Liver (tissue), 9 donors: ENCODE measurements around the gene SELENOS. TPM values are rescaled to one million over a fixed set of nuclear protein-coding genes. Genes with fewer than 3 reads are reported as not detected.
A peak's percentile ranks its signal among the peaks of the same experiment; 100 is the strongest.

ENCODE experiments used
- DNase-seq: peaks from one replicate; pipeline ENCODE4 v3.0.0-alpha.2; 2017; ENCODE audit warnings: low spot score
- H3K27ac ChIP-seq, 2 donors: one replicate each; pipeline ENCODE4 v1.7.0; 2013; ENCODE audit warnings: inconsistent platforms in 2 of 2, low read length in 2 of 2, control low read depth in 1 of 2, low read depth in 1 of 2, mild to moderate bottlenecking in 1 of 2
- H3K27me3 ChIP-seq, 4 donors: one replicate each; pipeline versions ENCODE4 v1.6.1 to v1.7.0; 2013; ENCODE audit warnings: low read length in 3 of 4, inconsistent platforms in 1 of 4, mild to moderate bottlenecking in 1 of 4, moderate library complexity in 1 of 4; ENCODE audit not compliant: control insufficient read depth in 4 of 4, insufficient read depth in 4 of 4
- H3K36me3 ChIP-seq, 4 donors: one replicate each; pipeline versions ENCODE4 v1.6.1 to v1.7.0; 2013; ENCODE audit warnings: low read length in 3 of 4, mild to moderate bottlenecking in 3 of 4, low read depth in 1 of 4, moderate library complexity in 1 of 4; ENCODE audit not compliant: control insufficient read depth in 4 of 4, insufficient read depth in 3 of 4
- H3K4me1 ChIP-seq, 4 donors: one replicate each; pipeline versions ENCODE4 v1.6.1 to v1.7.0; 2013; ENCODE audit warnings: low read length in 3 of 4, mild to moderate bottlenecking in 3 of 4, moderate library complexity in 1 of 4; ENCODE audit not compliant: control insufficient read depth in 4 of 4, insufficient read depth in 4 of 4
- H3K4me3 ChIP-seq, 3 donors: one replicate each; pipeline versions ENCODE4 v1.6.1 to v1.7.0; 2013; ENCODE audit warnings: low read length in 3 of 3, control low read depth in 1 of 3, low read depth in 1 of 3, mild to moderate bottlenecking in 1 of 3
- H3K9ac ChIP-seq, 2 donors: one replicate each; pipeline ENCODE4 v1.7.0; 2013; ENCODE audit warnings: low read length in 2 of 2, mild to moderate bottlenecking in 2 of 2, moderate library complexity in 2 of 2, control low read depth in 1 of 2, low read depth in 1 of 2
- H3K9me3 ChIP-seq, 4 donors: one replicate each; pipeline versions ENCODE4 v1.6.1 to v1.7.0; 2013; ENCODE audit warnings: low read length in 3 of 4; ENCODE audit not compliant: control insufficient read depth in 4 of 4
- ATF3 ChIP-seq: IDR thresholded peaks from 2 replicates; pipeline ENCODE4 v1.6.1; 2016; ENCODE audit warnings: antibody characterized with exemption
- CTCF ChIP-seq: fragments of 150-350 bp; IDR thresholded peaks from 2 replicates; pipeline ENCODE4 v1.5.1; 2017; ENCODE audit warnings: improper control_type of control experiment, low read depth, low read length; ENCODE audit not compliant: missing input control
- EGR1 ChIP-seq, 2 donors: IDR thresholded peaks; 2 replicates each; pipeline ENCODE4 v1.6.1; 2016 to 2018; ENCODE audit warnings: antibody characterized with exemption in 2 of 2, low read depth in 2 of 2
- FOXA1 ChIP-seq: IDR thresholded peaks from 2 replicates; pipeline ENCODE4 v1.6.1; 2016; ENCODE audit warnings: antibody characterized with exemption
- FOXA2 ChIP-seq: IDR thresholded peaks from 2 replicates; pipeline ENCODE4 v1.6.1; 2016; ENCODE audit warnings: antibody characterized with exemption
- GABPA ChIP-seq, 2 donors: IDR thresholded peaks in 1 of 2; conservative IDR thresholded peaks in 1 of 2; 2 replicates each; pipeline ENCODE4 v1.6.1; 2016; ENCODE audit warnings: antibody characterized with exemption in 2 of 2, mild to moderate bottlenecking in 1 of 2, moderate library complexity in 1 of 2
- HNF4A ChIP-seq, 2 donors: conservative IDR thresholded peaks; 2 replicates each; pipeline ENCODE4 v1.6.1; 2016; ENCODE audit warnings: antibody characterized with exemption in 2 of 2, mild to moderate bottlenecking in 2 of 2
- HNF4G ChIP-seq: IDR thresholded peaks from 2 replicates; pipeline ENCODE4 v1.6.1; 2016; ENCODE audit warnings: antibody characterized with exemption
- JUND ChIP-seq, 2 donors: IDR thresholded peaks; 2 replicates each; pipeline ENCODE4 v1.6.1; 2016; ENCODE audit warnings: antibody characterized with exemption in 2 of 2
- NR2F2 ChIP-seq: IDR thresholded peaks from 2 replicates; pipeline ENCODE4 v1.6.1; 2016; ENCODE audit warnings: antibody characterized with exemption
- RAD21 ChIP-seq, 2 donors: IDR thresholded peaks; 2 replicates each; pipeline ENCODE4 v1.6.1; 2016; ENCODE audit warnings: antibody characterized with exemption in 2 of 2, mild to moderate bottlenecking in 2 of 2
- REST ChIP-seq: IDR thresholded peaks from 2 replicates; pipeline ENCODE4 v1.6.1; 2016; ENCODE audit warnings: antibody characterized with exemption, mild to moderate bottlenecking
- RXRA ChIP-seq, 2 donors: IDR thresholded peaks; 2 replicates each; pipeline ENCODE4 v1.6.1; 2017 to 2018; ENCODE audit warnings: antibody characterized with exemption in 2 of 2, mild to moderate bottlenecking in 1 of 2
- SP1 ChIP-seq: IDR thresholded peaks from 2 replicates; pipeline ENCODE4 v1.6.1; 2018; ENCODE audit warnings: antibody characterized with exemption, mild to moderate bottlenecking
- TAF1 ChIP-seq: conservative IDR thresholded peaks from 2 replicates; pipeline ENCODE4 v1.6.1; 2016; ENCODE audit warnings: antibody characterized with exemption, mild to moderate bottlenecking
- YY1 ChIP-seq: IDR thresholded peaks from 2 replicates; pipeline ENCODE4 v1.6.1; 2016; ENCODE audit warnings: antibody characterized with exemption, mild to moderate bottlenecking
- ZBTB33 ChIP-seq: IDR thresholded peaks from 2 replicates; pipeline ENCODE4 v1.6.1; 2016; ENCODE audit warnings: antibody characterized with exemption
- WGBS: extraction: QIAGEN DNeasy Blood & Tissue Kit; methylation state at CpG from one replicate; pipeline ENCODE4 v1.1.7; 2013; 5-methylcytosine and 5-hydroxymethylcytosine counted together
- polyA plus RNA-seq, 2 donors: library from polyadenylated mRNA; stranded (reverse) in 1 of 2; unstranded in 1 of 2; fragments of 200-250 nt in 1 of 2; fragments of >200 nt in 1 of 2; fragmentation: Nextera tagmentation in 1 of 2; extraction: Ambion mirVana in 1 of 2; gene quantifications; one replicate each; pipeline versions ENCODE4 v1.2.1 to v1.2.3, GENCODE V29; 2013 to 2015
- total RNA-seq, 2 donors: library from RNA; depleted of rRNA; stranded (reverse); fragments of >200 nt; gene quantifications; one replicate each; pipeline ENCODE4 v1.2.3, GENCODE V29; 2014
- TF ChIP-seq, protein P1 (sequence below): IDR thresholded peaks from 2 replicates; pipeline ENCODE4 v1.6.1; 2016; ENCODE audit warnings: antibody characterized with exemption
- donor health status: healthy.
- donor health status: healthy.
- donor health status: healthy.
- donor health status: healthy.
- donor health status: healthy.

Gene SELENOS
- total and polyA plus RNA-seq, 4 donors = 25.8 to 71.1 (median 65.8) TPM

DNA sequence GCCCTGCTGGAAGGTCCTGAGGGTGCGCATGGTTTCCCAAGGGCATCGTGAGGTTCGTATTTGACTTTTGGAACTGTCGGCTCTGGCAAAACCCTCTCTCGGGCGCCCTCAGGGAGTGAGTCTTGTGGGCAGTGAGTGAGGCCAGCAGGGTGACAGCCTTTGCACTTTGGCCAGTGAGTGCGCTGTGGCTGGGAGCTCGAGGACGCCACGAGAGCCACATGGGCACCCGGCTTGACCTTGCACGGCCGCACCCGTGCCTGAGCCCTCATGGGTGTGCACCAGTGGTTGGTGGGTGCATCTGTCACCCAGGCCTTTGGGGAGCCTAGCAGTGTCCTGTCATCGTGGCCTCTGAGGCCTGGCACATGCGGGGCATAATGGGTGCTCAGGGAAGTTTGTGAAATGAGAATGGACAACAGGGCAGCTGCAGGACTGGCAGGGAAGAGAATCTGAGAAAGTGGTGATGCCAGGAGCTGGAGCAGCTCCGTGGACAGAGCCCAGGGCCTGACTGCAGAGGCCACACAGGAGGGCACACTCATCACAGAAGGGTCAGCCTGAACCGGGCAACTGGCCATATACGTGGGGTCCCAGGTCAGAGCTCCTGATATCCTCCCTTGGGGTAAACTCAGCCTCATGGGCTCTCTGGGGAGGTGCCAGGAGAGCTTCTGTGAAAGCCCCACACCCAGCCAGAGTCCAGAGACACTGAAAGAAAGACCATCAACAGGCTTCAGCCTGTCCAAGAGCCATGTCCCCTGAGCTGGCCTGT is 48.2 kb upstream of the SELENOS start (continued):
- no peak for TF ChIP-seq ZBTB33
- TF ChIP-seq FOXA2 = no peak
- no peak for TF ChIP-seq GABPA (IDR thresholded peaks at IDR 0.05 in 1 of 2, conservative IDR thresholded peaks at IDR 0.05 in 1 of 2)
- peak; percentile 88 to 92 for TF ChIP-seq RXRA (IDR thresholded peaks at IDR 0.05)
- TF ChIP-seq EGR1 (IDR thresholded peaks at IDR 0.05; ENCODE audit: low read depth in 2 of 2) = no peak
- peak; percentile 9 to 26 for TF ChIP-seq RAD21 (IDR thresholded peaks at IDR 0.05)
- peak; percentile 49 for TF ChIP-seq YY1
- TF ChIP-seq SP1 = peak; percentile 73
- TF ChIP-seq HNF4A (conservative IDR thresholded peaks at IDR 0.05) = peak; percentile 96
- TF ChIP-seq, protein P1, sequence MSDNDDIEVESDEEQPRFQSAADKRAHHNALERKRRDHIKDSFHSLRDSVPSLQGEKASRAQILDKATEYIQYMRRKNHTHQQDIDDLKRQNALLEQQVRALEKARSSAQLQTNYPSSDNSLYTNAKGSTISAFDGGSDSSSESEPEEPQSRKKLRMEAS = peak; percentile 64
- TF ChIP-seq JUND (IDR thresholded peaks at IDR 0.05) = peak in 1 of 2 donors; percentile 40

- Histone ChIP-seq H3K27ac (peak overlapping the region; percentile 66 to 78), H3K4me3 (no peak overlapping the region), H3K9me3 (no peaks in the 10 kb centered on the region), H3K36me3 (peaks cover 11 to 64% (median 33%) of the 10 kb centered on the region in 4 donors), H3K4me1 (peaks cover 2 to 32% (median 18%) of the 10 kb centered on the region in 4 donors), H3K9ac (peak overlapping the region in 1 of 2 donors; percentile 24), H3K27me3 (no peaks in the 10 kb centered on the region)
- DNase-seq = no peak
- WGBS = 73% methylated on average over 13 of the region's 13 CpGs
- peak; percentile 65 for TF ChIP-seq HNF4G
- peak; percentile 76 to 77 for TF ChIP-seq HNF4A (conservative IDR thresholded peaks at IDR 0.05)
- TF ChIP-seq ATF3 = peak; percentile 36
- TF ChIP-seq, protein P1 = no peak
- TF ChIP-seq GABPA (IDR thresholded peaks at IDR 0.05 in 1 of 2, conservative IDR thresholded peaks at IDR 0.05 in 1 of 2) = no peak
- TF ChIP-seq ZBTB33 = no peak
- TF ChIP-seq YY1 = no peak
- peak in 1 of 2 donors; percentile 8 for TF ChIP-seq RXRA (IDR thresholded peaks at IDR 0.05)
- no peak for TF ChIP-seq CTCF
- TF ChIP-seq REST = no peak
- TF ChIP-seq JUND (IDR thresholded peaks at IDR 0.05) = peak in 1 of 2 donors; percentile 21
- peak in 1 of 2 donors; percentile 47 for TF ChIP-seq EGR1 (IDR thresholded peaks at IDR 0.05; ENCODE audit: low read depth in 2 of 2)
- no peak for TF ChIP-seq NR2F2
- TF ChIP-seq RAD21 (IDR thresholded peaks at IDR 0.05) = no peak
- no peak for TF ChIP-seq FOXA1
- TF ChIP-seq TAF1 = no peak
- TF ChIP-seq FOXA2 = no peak
- TF ChIP-seq SP1 = no peak
Measured at GRCh38 chr15:101324524-101325177, 47.4 kb upstream of the SELENOS start.
